ENCODE data around the gene LCN1. TPM values are rescaled to one million over a fixed set of nuclear protein-coding genes. Genes with fewer than 3 reads are reported as not detected.

Gene LCN1
- total and polyA plus RNA-seq, 2 of the 8 experiments (the other 6 are each of a cell fraction or from before 2014, with no cell fraction given): not detected

DNA sequence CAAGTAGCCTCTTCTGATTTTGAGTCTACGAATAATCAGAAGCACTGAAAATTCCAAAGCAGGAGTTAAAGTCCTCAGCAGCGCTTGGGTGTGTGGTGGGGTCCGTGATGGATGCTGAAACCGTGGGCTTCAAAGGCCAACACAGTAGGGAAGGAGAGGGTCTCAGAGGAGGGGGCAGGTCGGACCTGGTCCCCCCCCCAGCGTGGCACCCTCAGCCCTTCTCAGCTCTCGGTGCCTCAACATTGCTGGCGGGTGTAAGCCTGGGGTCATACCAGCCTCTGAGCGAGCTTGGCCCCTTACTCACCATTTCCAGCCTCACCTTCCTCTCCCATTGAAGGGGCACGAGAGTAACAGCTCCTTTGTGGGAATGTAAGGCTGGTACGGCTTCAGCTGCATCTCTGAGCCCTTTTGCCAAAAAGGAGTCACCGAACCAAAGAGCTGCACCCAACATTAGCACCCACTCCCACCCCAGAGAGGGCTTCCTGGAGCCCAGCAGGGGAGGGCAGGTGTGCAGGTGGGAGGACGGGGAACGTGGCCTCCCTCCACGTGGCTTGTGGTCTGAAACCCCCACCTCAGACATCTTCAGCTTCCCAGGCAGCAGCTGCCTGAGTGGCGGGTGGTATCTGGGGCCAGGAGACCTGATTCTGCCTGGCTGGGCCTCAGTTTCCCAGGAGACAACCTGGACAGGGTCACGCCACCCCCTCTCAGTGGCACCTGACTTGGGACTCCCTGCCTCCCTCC, 6.7 kb upstream of the LCN1 start:
- H3K23me2 ChIP-seq (ENCODE audit: low read depth, low read length): no peaks in the 10 kb centered on the region; the same call in 1 of the 2 replicates
- H3K79me2 ChIP-seq (ENCODE audit: control insufficient read depth in 1 of 2, insufficient read depth in 2 of 2, low read length in 2 of 2): no peaks in the 10 kb centered on the region
- no peaks in the 10 kb centered on the region for H3K79me1 ChIP-seq (ENCODE audit: low read depth, low read length)
- H2BK12ac ChIP-seq (ENCODE audit: low read depth, low read length): no peak overlapping the region
- no peak overlapping the region for H2AK5ac ChIP-seq (ENCODE audit: low read depth, low read length)
- FAIRE-seq (no peak), DNase-seq (ENCODE audit: low read depth in 1 of 2, low spot score in 2 of 2) (no peak)
- ChIA-PET POLR2A (ENCODE audit: partially characterized antibody) (interaction anchor here (0.8 to 1.4 kb wide), 2 partner anchors 12 to 13 kb away, joined by 3 read pairs; no protein-coding TSS in a partner anchor), CTCF (ENCODE audit: partially characterized antibody) (interaction anchor here (0.6 to 1.3 kb wide), 3 partner anchors 10 to 186 kb away, joined by 3 to 6 read pairs (median 3); no protein-coding TSS in a partner anchor)
- no peak overlapping the region for H2BK120ac ChIP-seq (replicated peaks; ENCODE audit: low read depth, low read length)
- H3K9me3 ChIP-seq (ENCODE audit: insufficient read depth in 2 of 2, low read depth in 1 of 2, low read length in 1 of 2): no peaks in the 10 kb centered on the region
- H3K4ac ChIP-seq (replicated peaks; ENCODE audit: insufficient read length, low read depth, low read length): no peak overlapping the region
- H4K91ac ChIP-seq (replicated peaks; ENCODE audit: insufficient read length, low read length): no peak overlapping the region
- H3K18ac ChIP-seq (ENCODE audit: extremely low read depth, low read length): no peak overlapping the region
- H3K23ac ChIP-seq (ENCODE audit: insufficient read length): no peak overlapping the region
- H3K4me1 ChIP-seq (replicated peaks in 1 of 4; ENCODE audit: control insufficient read depth in 3 of 4, insufficient read depth in 4 of 4, low read length in 3 of 4): no peaks in the 10 kb centered on the region
- H3K4me2 ChIP-seq (ENCODE audit: insufficient read depth in 1 of 2, low read depth in 2 of 2, low read length in 2 of 2): no peak overlapping the region
- WGBS, 2 experiments (ENCODE audit: extremely low coverage in 1 of 2, insufficient coverage in 1 of 2, insufficient read length in 1 of 2, insufficient replicate concordance in 2 of 2, low coverage in 1 of 2, low lambda C conversion rate in 2 of 2, missing lambda C conversion rate in 1 of 2): 94% methylated on average over 16 of the region's 17 CpGs; no CpG with 5 or more reads in 1 of the 2 experiments
- H3K36me3 ChIP-seq (ENCODE audit: control insufficient read depth in 2 of 4, insufficient read depth in 4 of 4, low read length in 3 of 4): no peaks in the 10 kb centered on the region
- no peak overlapping the region for H3K4me3 ChIP-seq (ENCODE audit: extremely low read depth in 1 of 4, insufficient read depth in 2 of 4, low read depth in 3 of 4, low read length in 4 of 4)
- H4K5ac ChIP-seq (ENCODE audit: insufficient read length, low read depth, low read length): no peak overlapping the region
- no peaks in the 10 kb centered on the region for H3K27me3 ChIP-seq (replicated peaks in 1 of 4; ENCODE audit: control insufficient read depth in 3 of 4, extremely low read depth in 1 of 4, insufficient read depth in 3 of 4, low read length in 3 of 4)
- H2AFZ ChIP-seq (ENCODE audit: low read length): no peak overlapping the region
- no peak overlapping the region for H2BK15ac ChIP-seq (ENCODE audit: low read length)
- no peak overlapping the region for H4K8ac ChIP-seq (ENCODE audit: extremely low read depth, insufficient read depth, low read length)
- H4K20me1 ChIP-seq (replicated peaks in 1 of 2; ENCODE audit: control insufficient read depth in 1 of 2, insufficient read depth in 2 of 2, low read length in 2 of 2): no peaks in the 10 kb centered on the region
- H3K27ac ChIP-seq (ENCODE audit: low read depth, low read length): no peak overlapping the region
- H2BK20ac ChIP-seq (ENCODE audit: low read length): no peak overlapping the region
- H3K14ac ChIP-seq (ENCODE audit: insufficient read length): no peak overlapping the region
- no peak overlapping the region for H2BK5ac ChIP-seq (ENCODE audit: low read depth, low read length)
- H3K56ac ChIP-seq (replicated peaks; ENCODE audit: insufficient read length, low read depth, low read length): no peak overlapping the region
- no peak overlapping the region for H3K9ac ChIP-seq (replicated peaks in 1 of 4; ENCODE audit: extremely low read depth in 1 of 4, low read depth in 3 of 4, low read length in 3 of 4)
- TF ChIP-seq FOSL1 (IDR thresholded peaks at IDR 0.05; ENCODE audit: insufficient read depth, low read depth, low read length) (no peak), POLR2AphosphoS5 (IDR thresholded peaks at IDR 0.05; ENCODE audit: low read depth, low read length) (no peak), SP4 (IDR thresholded peaks at IDR 0.05; ENCODE audit: low read length) (no peak), BACH1 (IDR thresholded peaks at IDR 0.05; ENCODE audit: low read length) (no peak), CREB1 (IDR thresholded peaks at IDR 0.05) (no peak), RFX5 (IDR thresholded peaks at IDR 0.05; ENCODE audit: borderline replicate concordance, low read depth, low read length) (no peak), TAF1 (IDR thresholded peaks at IDR 0.05; ENCODE audit: low read depth, low read length) (no peak), POU5F1 (IDR thresholded peaks at IDR 0.05; ENCODE audit: low read depth, low read length) (no peak), PHF8 (conservative IDR thresholded peaks at IDR 0.05; ENCODE audit: low read depth, low read length) (no peak), JUND (IDR thresholded peaks at IDR 0.05; ENCODE audit: low read length) (no peak)
- TF ChIP-seq, protein P1, sequence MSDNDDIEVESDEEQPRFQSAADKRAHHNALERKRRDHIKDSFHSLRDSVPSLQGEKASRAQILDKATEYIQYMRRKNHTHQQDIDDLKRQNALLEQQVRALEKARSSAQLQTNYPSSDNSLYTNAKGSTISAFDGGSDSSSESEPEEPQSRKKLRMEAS (IDR thresholded peaks at IDR 0.05): no peak

Data from H1 (cell line).